RCC 7860 (cell line): Measurements from ENCODE around the gene ZNF618.

Experiments used
- DNase-seq: peaks from one replicate; pipeline ENCODE4 v3.0.0-alpha.2; 2015; ENCODE audit warnings: low spot score
- FAIRE-seq: peaks from 2 replicates; lab custom pipeline; 2012; peaks lifted over from hg19 to GRCh38; lab: Jason Lieb, UNC

The ZNF618 gene

DNA sequence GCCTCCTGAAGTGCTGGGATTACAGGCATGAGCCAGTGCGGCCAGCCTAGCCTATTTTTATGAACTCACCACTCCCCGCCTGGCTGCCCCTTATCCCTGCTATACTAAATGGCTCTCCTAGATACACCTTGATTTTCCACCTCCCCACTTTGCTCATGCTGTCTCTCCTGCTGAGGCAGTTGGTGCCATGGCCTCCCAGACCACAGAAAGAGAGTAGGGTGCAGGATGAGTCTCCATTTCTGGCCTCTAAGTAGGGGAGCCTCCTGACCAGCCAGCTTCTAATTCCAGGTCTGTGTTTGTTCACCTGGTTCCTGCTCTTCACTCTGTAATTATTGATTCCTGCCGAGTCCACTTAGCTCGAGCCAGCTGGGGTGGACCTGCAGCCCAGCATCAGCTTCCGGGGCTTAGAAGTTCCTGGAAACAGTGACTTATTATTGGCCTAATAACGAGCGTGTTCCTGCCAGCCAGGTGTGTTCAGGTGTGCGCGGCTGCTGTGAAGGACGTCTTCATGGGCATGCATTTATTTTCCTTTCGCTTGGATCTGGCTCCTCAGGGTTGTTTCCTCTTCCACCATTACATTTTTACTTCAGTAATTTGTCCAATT is 34.0 kb downstream of the ZNF618 start:
- no peak for FAIRE-seq
- DNase-seq, result no peak

DNA sequence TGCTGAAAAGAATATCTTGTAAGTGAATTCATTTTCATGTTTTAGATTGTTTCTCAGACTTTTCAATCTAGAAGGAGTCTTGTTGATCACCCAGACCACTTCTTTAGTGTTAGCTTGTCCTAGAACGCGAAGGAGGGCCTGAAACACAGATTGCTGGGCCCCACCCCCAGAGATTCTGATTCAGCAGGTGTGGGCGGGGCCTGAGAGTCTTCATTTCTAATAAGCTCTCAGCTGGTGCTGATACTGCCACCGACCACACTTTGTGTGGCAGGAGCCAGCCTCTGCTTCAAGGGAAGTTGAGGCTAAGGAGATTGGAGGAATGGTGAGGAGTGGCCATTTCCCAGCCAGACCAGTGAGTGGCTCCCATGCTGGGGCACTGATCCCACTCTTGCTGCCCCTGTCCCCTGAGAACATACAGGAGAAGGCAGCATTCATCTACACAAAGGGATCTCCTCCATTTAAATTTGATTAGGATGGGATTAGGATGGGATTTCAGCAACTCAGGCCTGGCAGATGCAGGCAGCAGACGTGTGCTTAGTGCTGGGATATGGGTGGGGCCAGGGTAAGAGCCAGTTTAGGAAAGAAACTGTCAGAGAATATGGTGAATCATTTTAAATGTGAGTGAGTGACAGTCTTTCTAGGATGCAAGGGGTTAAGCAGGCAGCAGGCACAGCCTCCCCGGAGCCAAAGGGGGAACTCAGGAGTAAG is 35.9 kb downstream of the ZNF618 start:
- FAIRE-seq (no peak), DNase-seq (no peak)

DNA sequence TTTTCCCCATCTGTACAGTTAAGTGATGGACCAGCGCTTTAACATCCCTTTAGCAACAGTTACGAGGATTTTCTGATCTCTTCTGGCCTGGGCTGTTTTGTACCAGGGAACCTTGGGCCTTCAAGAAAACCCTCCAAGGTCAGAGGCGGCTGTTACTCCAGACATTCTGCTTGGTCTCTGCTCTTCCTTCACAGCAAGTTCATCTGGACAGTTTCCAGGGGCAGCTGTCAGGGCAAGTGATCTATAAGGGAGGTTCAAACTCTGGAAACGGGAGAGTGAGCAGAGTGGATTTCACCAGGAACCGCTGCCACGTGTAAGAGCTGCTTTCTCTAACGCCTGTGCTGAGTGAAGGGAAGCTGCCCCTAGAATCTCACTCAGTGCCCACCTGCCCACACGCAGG is 36.7 kb downstream of the ZNF618 start:
- FAIRE-seq (no peak), DNase-seq (no peak)

DNA sequence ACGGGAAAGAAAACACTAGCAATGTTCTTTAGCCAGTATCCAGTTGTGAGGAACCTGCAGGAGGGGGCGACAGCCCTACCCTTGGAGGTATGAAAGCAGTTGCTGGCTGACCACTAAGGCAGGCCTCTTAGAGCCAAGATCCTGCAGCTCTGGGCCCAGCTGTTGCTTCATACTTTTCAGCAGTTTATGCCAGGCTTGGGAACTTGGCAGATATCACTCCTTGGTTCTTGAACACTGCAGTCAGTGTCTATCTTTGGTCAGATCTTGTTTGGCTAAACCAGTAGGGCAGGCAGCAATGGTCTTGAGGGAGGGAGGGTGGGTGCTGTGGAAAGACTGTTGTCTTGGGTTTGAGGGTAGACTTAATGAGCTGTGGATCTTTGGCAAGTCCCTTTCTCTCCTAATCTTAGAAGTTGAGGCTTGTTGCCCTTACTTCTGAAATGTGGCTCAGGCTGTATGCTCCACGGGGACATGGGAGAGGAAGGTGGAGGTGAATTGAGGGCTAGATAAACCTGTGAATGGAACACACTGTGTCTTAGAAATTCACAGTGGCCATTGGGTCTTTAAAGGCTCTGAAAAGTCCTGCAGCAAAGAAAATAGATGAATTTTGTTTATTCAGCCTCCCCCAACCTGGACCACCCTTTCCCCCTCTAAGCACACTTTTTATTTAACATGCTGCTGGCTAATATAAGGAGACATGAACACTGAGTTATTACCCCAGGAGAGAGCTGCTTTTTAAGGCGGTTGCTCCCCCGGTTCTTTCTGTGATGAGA is 37.5 kb downstream of the ZNF618 start:
- DNase-seq (no peak), FAIRE-seq (no peak)

DNA sequence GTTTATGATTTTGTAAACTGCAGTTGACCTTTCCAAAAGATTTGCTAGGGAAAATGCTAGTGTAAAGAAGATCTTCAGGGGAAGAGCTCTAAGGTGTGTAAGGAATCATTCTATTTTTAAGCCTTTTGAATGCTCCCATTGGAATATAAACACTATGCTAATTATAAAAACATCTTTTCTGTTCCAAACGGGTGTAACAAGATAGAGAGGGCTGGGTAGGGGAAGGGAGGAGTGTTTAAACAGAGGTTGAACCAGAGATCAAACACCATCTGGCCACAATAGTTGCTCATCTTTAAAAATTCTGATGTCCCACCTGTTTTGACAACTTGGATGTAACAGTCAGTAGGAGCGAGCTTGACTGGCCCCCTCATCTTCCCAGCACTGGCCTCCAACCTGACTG is 38.4 kb downstream of the ZNF618 start:
- no peak for DNase-seq

DNA sequence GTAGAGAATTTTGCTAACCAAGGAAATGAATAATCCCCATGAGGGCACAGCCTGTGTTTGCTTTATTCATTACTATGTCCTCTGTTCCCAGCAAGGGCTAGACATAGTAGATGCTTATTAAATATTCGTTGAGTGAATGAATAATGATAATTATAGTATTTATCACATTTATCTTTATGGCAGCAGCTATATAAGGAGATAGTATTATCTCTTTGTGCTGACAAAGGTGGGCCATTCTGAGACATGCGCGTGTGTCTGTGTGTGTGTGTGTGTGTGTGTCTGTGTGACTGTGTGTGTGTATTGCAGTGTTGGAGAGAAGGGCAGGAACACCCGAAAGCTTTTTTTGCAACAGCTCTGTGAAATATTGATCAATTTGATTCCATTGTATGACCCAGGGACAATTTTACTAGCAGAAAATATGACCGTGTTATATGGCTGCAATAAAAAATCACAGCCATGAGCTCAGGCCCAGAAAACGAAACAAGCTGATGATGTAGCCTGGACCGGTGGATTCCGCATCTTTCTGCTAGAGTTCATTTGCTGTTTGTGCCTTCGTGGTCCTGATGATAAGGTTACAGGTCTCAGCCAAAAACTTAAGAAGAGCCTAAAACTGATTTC is 39.8 kb downstream of the ZNF618 start:
- no peak for DNase-seq
- FAIRE-seq, result no peak

More for the DNA sequence above, 38.4 kb downstream of the ZNF618 start:
- no peak for FAIRE-seq

DNA sequence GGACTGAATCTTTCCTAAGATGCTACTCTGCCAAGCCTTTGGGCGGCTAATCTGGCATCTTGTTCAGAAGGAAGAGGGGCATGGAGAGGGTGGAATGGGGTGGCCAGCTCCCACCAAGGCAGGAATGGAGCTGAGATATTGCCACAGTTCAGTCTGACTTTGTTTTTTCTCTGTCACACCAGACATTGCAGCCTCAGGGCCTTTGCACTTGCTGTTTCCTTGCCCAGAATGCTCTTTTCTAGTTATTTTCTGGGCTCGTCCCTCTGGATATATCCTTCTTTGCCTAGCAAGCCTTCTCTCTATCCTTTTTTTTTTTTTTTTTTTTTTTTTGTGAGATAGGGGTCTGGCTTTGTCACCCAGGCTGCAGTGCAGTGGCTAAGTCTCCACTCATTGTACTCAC is 40.8 kb downstream of the ZNF618 start:
- FAIRE-seq, result no peak

DNA sequence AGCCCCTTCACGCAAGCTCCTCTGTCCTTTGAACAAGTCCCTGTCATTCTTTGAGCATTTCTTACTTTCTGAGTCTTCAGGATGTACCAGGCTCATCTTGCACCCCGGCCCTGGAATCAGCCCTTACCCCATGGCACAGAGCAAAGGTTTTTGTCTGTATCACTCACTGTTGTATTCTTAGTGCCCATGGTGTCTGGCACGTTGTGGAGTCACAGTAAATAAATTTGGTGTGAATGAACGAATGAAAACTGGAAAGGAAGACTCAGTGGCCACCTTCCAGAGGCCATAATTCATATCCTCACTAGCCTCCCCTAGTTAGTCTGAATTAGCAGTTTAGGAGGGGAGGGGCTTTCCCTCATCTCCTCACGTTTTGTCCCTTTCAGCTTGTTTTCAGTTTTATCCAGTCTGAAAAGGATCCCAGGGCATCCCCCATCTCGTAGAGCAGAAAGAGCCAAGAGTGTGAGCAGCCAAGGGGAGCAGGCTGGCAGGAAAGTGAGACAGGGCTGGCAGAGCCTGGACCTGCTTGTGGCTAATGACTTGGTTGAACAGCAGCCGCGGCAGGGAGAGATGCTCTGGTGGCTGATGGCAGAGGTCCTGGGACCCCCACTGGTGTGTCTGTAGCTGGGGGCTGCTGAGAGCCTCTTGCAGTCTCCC is 42.7 kb downstream of the ZNF618 start:
- no peak for DNase-seq
- FAIRE-seq, result no peak

More for the DNA sequence above, 40.8 kb downstream of the ZNF618 start:
- no peak for DNase-seq

DNA sequence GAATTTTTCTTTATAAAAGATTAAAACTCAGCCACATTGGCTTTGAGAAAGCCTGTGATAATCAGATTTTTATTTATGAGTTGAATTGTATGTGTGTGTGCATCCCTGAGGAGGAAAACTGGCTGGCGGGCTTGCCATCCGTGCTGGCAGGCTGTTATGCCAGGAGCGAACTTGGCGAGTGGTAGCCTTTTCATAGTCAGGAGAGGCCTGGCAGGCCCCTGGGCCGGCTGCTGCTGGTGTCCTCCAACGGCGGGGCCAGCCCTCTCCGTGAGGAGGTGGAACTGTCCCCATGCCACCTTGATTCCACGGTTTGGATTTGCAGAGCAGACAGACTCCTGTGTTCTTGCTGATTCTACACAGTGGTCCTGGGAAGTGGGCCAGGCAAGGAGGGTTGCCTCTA is 43.3 kb downstream of the ZNF618 start:
- FAIRE-seq (no peak), DNase-seq (no peak)

DNA sequence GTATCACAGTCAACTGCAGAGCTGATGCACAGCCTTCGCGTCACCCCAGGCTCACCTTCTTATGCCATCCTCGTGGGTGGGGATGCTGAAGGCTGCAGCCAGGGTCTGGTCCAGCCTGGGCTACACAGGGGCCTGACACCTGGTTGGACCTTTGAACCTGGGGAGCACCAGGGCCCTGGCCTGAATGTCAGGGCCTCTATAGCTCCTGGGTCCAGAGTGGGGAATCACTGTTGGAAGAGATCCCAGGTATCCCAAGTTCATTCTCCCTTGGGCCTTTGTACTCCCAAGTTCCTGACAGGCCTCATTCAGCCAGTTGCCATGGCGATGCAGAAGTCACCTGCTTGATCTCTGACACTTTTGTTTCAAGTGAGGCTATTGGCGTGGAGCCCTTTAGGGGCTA is 43.8 kb downstream of the ZNF618 start:
- no peak for DNase-seq
- FAIRE-seq, result no peak

DNA sequence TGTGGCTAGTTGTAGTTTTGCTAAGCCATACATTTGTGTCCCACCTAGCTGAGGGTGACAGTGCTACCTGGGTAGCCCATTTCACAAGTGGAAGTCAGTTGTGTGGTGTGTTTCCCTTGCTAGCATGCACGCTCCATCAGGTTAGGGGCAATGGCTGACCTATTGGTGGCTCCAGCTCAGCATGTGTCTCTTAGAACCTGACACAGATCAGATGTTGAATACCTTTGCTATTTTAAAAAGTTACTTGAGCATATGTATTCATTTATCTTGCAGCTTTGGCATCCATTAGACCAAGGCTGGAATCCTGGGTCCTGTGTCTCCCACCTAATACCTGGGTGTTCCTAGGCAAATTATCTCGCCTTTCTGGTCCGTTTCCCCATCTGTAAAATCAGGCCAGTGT is 44.8 kb downstream of the ZNF618 start:
- FAIRE-seq, result no peak
- DNase-seq, result no peak

DNA sequence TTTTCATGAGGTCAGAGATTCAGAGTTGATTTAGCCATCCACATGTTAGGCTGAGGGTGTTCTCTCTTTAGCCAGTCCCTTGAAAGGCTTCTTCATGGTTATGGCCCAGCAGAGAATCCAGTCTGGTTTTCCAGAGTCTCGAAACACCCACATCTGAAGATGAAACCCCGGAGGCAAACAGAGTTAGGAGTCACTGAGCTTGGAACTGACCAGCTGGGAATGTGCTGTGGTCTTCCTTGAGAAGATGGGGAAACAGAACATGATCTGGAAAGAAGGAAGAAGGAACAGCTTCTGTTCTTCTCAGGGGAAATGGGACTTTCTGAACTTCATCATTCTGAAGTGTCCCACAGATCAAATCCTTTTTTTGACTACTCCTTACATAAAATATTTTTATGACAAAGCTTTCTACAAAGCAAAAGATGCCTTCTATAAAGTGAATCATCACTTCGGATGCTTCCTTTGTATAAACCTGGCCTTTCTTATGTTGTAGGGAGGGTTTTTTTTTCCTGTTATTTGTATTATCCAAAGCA is 45.4 kb downstream of the ZNF618 start:
- no peak for FAIRE-seq
- DNase-seq, result no peak

DNA sequence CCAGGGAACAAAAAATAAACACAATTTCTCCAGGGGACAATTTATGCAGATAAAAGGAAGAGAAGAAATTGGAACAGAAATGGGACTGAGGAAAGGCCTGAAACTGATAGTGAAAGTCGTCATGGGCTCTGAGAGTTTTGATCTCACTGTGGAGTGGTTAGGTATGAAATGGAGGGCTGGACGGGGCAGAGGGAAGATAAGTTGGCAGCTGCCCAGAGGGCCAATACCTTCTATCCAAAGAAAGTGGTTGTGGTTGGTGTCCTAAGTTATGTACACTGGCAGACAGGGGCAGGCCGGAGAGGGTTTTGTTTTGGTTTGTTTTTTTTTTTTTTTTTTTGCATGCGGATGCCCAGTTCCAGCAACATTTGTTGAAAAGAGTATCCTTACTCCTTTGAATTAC is 46.1 kb downstream of the ZNF618 start:
- FAIRE-seq (no peak), DNase-seq (no peak)

DNA sequence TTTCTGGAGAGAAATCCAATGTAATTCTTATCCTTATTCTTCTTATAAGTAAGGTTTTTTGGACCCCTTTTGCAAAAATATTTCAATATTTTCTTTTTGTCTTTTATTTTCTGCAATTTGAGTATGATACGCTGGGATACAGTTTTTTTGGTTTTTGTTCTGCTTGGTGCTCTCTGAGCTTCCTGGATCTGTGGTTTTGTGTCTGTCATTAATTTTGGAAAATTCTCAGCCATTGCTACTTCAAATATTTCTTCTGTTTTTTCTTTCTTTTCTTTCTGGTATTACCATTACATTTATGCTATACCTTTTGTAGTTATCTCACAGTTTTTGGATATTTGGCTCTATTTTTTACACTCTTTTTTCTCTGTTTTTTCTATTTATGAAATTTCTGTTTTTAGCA is 50.1 kb downstream of the ZNF618 start:
- FAIRE-seq (no peak), DNase-seq (no peak)

DNA sequence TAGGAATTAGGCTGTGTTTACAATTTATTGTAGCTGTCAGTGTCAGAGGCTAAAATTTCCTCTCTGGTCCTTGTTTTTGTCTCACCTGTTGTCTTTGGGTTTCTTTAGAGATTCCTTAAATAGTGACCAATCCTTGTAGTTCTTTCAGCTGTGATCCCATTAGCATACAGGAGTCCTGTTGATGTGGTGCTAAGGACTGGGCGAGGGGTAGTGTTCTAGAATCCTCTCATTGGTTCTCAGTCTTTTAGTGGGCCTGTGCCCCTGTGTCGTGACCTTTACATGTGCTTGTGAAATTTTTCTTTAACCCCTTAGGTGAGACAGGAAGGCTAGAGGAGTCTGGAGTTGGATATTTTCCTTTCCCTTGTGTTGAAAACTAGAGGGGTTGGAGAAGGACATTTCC is 51.2 kb downstream of the ZNF618 start:
- FAIRE-seq (no peak), DNase-seq (no peak)

DNA sequence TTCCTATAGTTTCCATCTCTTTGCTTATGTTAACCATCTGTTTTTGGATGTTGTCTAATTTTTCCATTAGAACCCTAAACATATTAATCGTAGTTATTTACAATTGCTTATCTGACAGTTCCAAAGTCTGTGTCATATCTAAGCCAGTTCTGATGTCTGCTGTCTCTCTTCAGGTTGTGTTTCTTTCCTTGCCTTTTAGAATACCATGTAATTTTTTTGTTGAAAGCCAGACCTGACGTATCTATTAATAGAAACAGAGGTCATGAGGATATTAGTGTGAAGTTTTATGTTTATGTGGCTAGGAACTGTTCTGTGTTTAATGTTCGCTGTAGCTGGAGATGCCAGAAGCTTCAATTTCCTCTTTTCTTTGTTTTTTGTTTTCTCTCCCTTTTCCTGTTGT is 52.2 kb downstream of the ZNF618 start:
- no peak for FAIRE-seq
- no peak for DNase-seq

DNA sequence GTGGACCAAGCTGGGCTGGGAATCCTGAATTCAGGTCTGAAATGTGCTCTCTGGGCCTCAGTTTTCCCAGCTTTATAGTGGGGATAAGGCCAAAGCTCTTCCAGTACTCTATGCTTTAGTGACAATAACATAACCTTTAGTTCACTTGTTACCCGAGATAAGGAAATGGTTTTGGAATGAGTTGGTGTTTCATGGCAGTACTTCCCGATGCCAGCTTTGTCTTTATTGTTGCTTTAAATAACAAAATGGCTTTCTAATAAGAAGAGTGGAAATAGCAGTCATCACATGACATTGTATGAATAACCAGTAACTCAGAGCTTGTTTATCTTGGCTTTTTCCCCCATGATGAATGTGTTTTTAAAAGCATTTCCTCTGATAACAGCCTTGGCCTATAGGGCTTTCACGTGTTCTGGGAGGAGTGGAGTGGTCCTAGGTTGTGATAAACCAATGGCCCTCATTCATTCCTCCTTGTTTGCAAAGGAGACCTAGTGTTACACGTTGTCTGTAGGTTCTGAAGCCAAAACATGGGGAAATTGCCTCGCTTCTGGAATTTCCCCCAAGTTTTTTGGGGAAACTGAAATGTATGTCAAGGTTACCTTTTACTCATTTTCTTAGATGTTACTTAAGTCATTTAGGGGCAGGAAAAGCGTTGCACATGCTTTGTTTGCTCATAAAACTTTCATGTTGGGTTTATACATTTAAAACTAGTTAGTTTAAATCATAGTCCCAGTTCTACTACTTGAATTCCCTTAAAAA is 53.7 kb downstream of the ZNF618 start:
- FAIRE-seq (no peak), DNase-seq (no peak)

DNA sequence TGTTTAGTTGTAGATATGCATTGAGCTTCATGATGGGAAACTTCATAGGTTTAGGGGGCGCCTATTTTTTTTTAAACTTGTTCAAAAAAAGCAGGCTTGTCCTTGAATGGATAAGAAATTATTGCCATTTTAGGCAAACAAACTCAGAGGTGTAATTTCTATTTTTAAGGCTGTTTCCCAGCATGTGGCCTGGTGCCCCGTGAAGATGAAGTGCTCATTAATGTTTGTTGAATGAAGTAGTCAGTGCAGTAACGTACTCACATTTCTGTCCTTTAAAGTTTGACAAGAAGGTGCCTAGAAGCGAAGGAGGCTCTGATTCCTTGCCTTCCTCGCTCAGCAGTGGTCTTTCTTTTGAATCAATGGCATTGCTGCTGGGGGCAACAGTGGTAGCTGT is 54.3 kb downstream of the ZNF618 start:
- DNase-seq, result no peak
- no peak for FAIRE-seq

DNA sequence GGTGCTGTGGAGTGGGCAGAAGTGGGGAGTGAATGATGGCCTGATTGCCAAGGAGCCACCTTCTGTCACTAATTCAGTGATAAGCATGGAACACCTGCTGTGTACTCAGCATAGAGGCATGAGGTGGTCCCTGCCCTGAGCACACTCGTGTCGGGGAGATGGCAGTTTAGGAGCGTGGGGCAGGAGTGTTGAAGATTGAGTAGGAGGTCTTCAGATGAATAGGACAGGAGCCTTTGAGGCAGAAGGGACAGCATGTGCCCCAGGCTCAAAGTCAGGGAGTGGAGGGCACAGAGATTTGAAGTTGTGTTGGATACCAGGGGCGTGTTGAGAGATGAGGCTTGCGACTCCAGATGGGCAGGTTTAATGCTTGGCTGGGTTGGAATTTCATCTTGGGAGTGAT is 55.0 kb downstream of the ZNF618 start:
- FAIRE-seq (no peak), DNase-seq (no peak)

DNA sequence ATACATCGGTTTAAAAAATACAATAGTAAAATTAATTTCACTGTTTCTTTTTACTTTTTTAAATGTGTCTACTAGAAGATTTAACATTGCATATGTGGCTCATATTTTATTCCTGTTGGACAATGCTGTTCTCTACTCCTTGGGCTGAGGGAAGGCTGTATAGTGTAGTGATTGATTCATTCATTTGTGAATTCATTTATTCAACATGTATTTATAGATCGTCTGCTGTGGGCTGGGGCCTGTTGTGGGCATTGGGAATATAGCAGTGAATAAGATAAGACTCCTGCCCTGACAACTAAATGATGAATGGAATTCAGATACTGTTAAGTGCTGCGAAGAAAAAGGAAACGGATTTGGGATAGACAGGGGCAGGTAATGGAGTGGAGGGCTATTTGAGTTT is 55.7 kb downstream of the ZNF618 start:
- DNase-seq (no peak), FAIRE-seq (no peak)
